Nephron (organoid): ENCODE measurements around the gene SNRPD3.
"Not testable (repeated sequence)": the region's sequence is repeated elsewhere in the genome, so short reads cannot be mapped to it uniquely, and the experiment has no call there.

Experiments
- H3K27ac Mint-ChIP-seq, 3 experiments: 2 replicates each; pipeline ENCODE4 v1.8.0; 2020; ENCODE audit warnings: mixed read lengths in 3 of 3, mild to moderate bottlenecking in 2 of 3, moderate library complexity in 1 of 3
- H3K27me3 Mint-ChIP-seq: 2 replicates; pipeline ENCODE4 v1.8.0; 2021; ENCODE audit warnings: low read depth, mild to moderate bottlenecking, moderate library complexity, mixed read lengths
- H3K36me3 Mint-ChIP-seq: 2 replicates; pipeline ENCODE4 v1.8.0; 2020; ENCODE audit warnings: low read depth, mixed read lengths
- H3K4me1 Mint-ChIP-seq: 2 replicates; pipeline ENCODE4 v1.8.0; 2020; ENCODE audit warnings: mixed read lengths
- H3K4me3 Mint-ChIP-seq, 3 experiments: 2 replicates each; pipeline ENCODE4 v1.8.0; 2020; ENCODE audit warnings: mild to moderate bottlenecking in 3 of 3, mixed read lengths in 3 of 3, moderate library complexity in 2 of 3
- H3K9me3 Mint-ChIP-seq: 2 replicates; pipeline ENCODE4 v1.8.0; 2020; ENCODE audit warnings: mixed read lengths
- CTCF ChIP-seq, 3 experiments: fragments of 200-600 bp; sonication (generic); IDR thresholded peaks; one replicate each; pipeline ENCODE4 v1.5.0; 2021; ENCODE audit warnings: antibody characterized with exemption in 3 of 3; ENCODE audit not compliant: unreplicated experiment in 3 of 3

Gene SNRPD3

GRCh38 chr22:24543679-24544243 lies 12.0 kb upstream of the SNRPD3 start:
- TF ChIP-seq CTCF (IDR thresholded peaks at IDR 0.05; ENCODE audit: unreplicated experiment in 3 of 3): no peak
- H3K36me3 Mint-ChIP-seq: peaks cover 53% of the 10 kb centered on the region
- no peak overlapping the region for H3K4me3 Mint-ChIP-seq
- no peaks in the 10 kb centered on the region for H3K9me3 Mint-ChIP-seq
- no peaks in the 10 kb centered on the region for H3K27me3 Mint-ChIP-seq
- peaks cover 17% of the 10 kb centered on the region for H3K4me1 Mint-ChIP-seq
- no peak overlapping the region for H3K27ac Mint-ChIP-seq

- H3K27ac Mint-ChIP-seq: no peak overlapping the region
- no peak overlapping the region for H3K4me3 Mint-ChIP-seq
- H3K36me3 Mint-ChIP-seq: peaks cover 38% of the 10 kb centered on the region
- no peaks in the 10 kb centered on the region for H3K27me3 Mint-ChIP-seq
- TF ChIP-seq CTCF (IDR thresholded peaks at IDR 0.05; ENCODE audit: unreplicated experiment in 3 of 3): no peak
- no peaks in the 10 kb centered on the region for H3K9me3 Mint-ChIP-seq
- H3K4me1 Mint-ChIP-seq: peaks cover 17% of the 10 kb centered on the region
Measured at GRCh38 chr22:24548812-24549211, 7.0 kb upstream of the SNRPD3 start.

GRCh38 chr22:24550028-24550901 lies 5.5 kb upstream of the SNRPD3 start:
- H3K27me3 Mint-ChIP-seq: no peaks in the 10 kb centered on the region
- no peaks in the 10 kb centered on the region for H3K9me3 Mint-ChIP-seq
- no peak for TF ChIP-seq CTCF (IDR thresholded peaks at IDR 0.05; ENCODE audit: unreplicated experiment in 3 of 3)
- H3K36me3 Mint-ChIP-seq: peaks cover 35% of the 10 kb centered on the region
- H3K4me1 Mint-ChIP-seq: peaks cover 21% of the 10 kb centered on the region
- no peak overlapping the region for H3K4me3 Mint-ChIP-seq
- no peak overlapping the region for H3K27ac Mint-ChIP-seq

GRCh38 chr22:24550902-24551435 lies 4.8 kb upstream of the SNRPD3 start:
- no peaks in the 10 kb centered on the region for H3K9me3 Mint-ChIP-seq
- peaks cover 22% of the 10 kb centered on the region for H3K4me1 Mint-ChIP-seq
- no peak overlapping the region for H3K27ac Mint-ChIP-seq
- H3K4me3 Mint-ChIP-seq: no peak overlapping the region
- H3K27me3 Mint-ChIP-seq: no peaks in the 10 kb centered on the region
- TF ChIP-seq CTCF (IDR thresholded peaks at IDR 0.05; ENCODE audit: unreplicated experiment in 3 of 3): no peak
- peaks cover 35% of the 10 kb centered on the region for H3K36me3 Mint-ChIP-seq

GRCh38 chr22:24552503-24553286 lies 3.1 kb upstream of the SNRPD3 start:
- H3K9me3 Mint-ChIP-seq, H3K27me3 Mint-ChIP-seq: not testable (repeated sequence)
- Mint-ChIP-seq H3K4me1 (peaks cover 30% of the 10 kb centered on the region), H3K4me3 (peak overlapping the region; percentile 93 to 96 (median 94)), H3K27ac (peak overlapping the region; percentile 82 to 96 (median 93)), H3K36me3 (peaks cover 23% of the 10 kb centered on the region)
